Stimulated activated naive CD8-positive, alpha-beta T cell treated with anti-CD3 and anti-CD28 coated beads, Interleukin-15, Interleukin-2, amounts not matched to agents 100 U/mL and 50 U/mL, for 24 hours (primary cell): Measurements from ENCODE around the gene PAPOLG.

Source experiments
- ATAC-seq: fragments of 150-1000 bp; cut with Tn5 transposase; one replicate; pipeline ENCODE4 v1.10.0; 2021
- DNase-seq: peaks from one replicate; pipeline ENCODE4 v3.0.0; 2021

Gene PAPOLG

GRCh38 chr2:60756097-60757087 lies at the start of gene PAPOLG:
Gene PAPOLG, plus strand, starts transcription at chr2:60756268. Its CDS starts 211 bp downstream, at chr2:60756479.
- peak; percentile 99 for DNase-seq
- peak; percentile 98 for ATAC-seq

- no peak for DNase-seq
- no peak for ATAC-seq
Measured at GRCh38 chr2:60707750-60708371, 48.2 kb upstream of the PAPOLG start.

GRCh38 chr2:60708630-60709320 lies 47.3 kb upstream of the PAPOLG start:
- ATAC-seq (no peak), DNase-seq (no peak)

- DNase-seq (no peak), ATAC-seq (no peak)
Measured at GRCh38 chr2:60710707-60711106, 45.4 kb upstream of the PAPOLG start.

- ATAC-seq (no peak), DNase-seq (no peak)
Measured at GRCh38 chr2:60715561-60715960, 40.5 kb upstream of the PAPOLG start.

- DNase-seq: no peak
- no peak for ATAC-seq
Measured at GRCh38 chr2:60717691-60718090, 38.4 kb upstream of the PAPOLG start.

GRCh38 chr2:60719331-60719730 lies 36.7 kb upstream of the PAPOLG start:
- no peak for ATAC-seq
- DNase-seq: no peak

- ATAC-seq: no peak
- DNase-seq: no peak
Measured at GRCh38 chr2:60725466-60725865, 30.6 kb upstream of the PAPOLG start.

GRCh38 chr2:60728855-60729254 lies 27.2 kb upstream of the PAPOLG start:
- DNase-seq (no peak), ATAC-seq (no peak)

GRCh38 chr2:60735496-60736250 lies 20.4 kb upstream of the PAPOLG start:
- DNase-seq (peak; percentile 29), ATAC-seq (peak; percentile 61)

GRCh38 chr2:60738679-60739078 lies 17.4 kb upstream of the PAPOLG start:
- ATAC-seq (no peak), DNase-seq (no peak)

GRCh38 chr2:60739156-60739555 lies 16.9 kb upstream of the PAPOLG start:
- ATAC-seq (no peak), DNase-seq (no peak)

- no peak for DNase-seq
Measured at GRCh38 chr2:60741576-60741975, 14.5 kb upstream of the PAPOLG start.

GRCh38 chr2:60742419-60742818 lies 13.6 kb upstream of the PAPOLG start:
- ATAC-seq: no peak
- DNase-seq: no peak

More at GRCh38 chr2:60741576-60741975, 14.5 kb upstream of the PAPOLG start:
- no peak for ATAC-seq

GRCh38 chr2:60745330-60745729 lies 10.7 kb upstream of the PAPOLG start:
- no peak for DNase-seq
- ATAC-seq: no peak

- ATAC-seq (peak; percentile 50), DNase-seq (peak; percentile 17)
Measured at GRCh38 chr2:60745761-60746160, 10.3 kb upstream of the PAPOLG start.

GRCh38 chr2:60746318-60746717 lies 9.8 kb upstream of the PAPOLG start:
- ATAC-seq: no peak

GRCh38 chr2:60759654-60760053 lies 3.6 kb downstream of the PAPOLG start:
- DNase-seq (no peak), ATAC-seq (no peak)

More at GRCh38 chr2:60746318-60746717, 9.8 kb upstream of the PAPOLG start:
- no peak for DNase-seq

GRCh38 chr2:60764736-60765534 lies 8.9 kb downstream of the PAPOLG start:
- DNase-seq (no peak), ATAC-seq (no peak)

GRCh38 chr2:60766283-60766682 lies 10.2 kb downstream of the PAPOLG start:
- DNase-seq: no peak
- ATAC-seq: no peak

GRCh38 chr2:60771508-60771907 lies 15.4 kb downstream of the PAPOLG start:
- DNase-seq (no peak), ATAC-seq (no peak)
